ENCODE results near the gene RAB36. TPM values are rescaled to one million over a fixed set of nuclear protein-coding genes. Genes with fewer than 3 reads are reported as not detected.

RAB36 gene
- total RNA-seq, 1 experiment from 2014 or later = 4.1 TPM

GRCh38 chr22:23117891-23118646, 27.2 kb upstream of the RAB36 start:
- H3K4me1 ChIP-seq (ENCODE audit: control insufficient read depth, insufficient read depth, low read length) = no peaks in the 10 kb centered on the region
- TF ChIP-seq POLR2AphosphoS5 (IDR thresholded peaks at IDR 0.05; ENCODE audit: low read depth, low read length) = no peak
- TF ChIP-seq REST (IDR thresholded peaks at IDR 0.05; ENCODE audit: insufficient read depth in 1 of 2, low read depth in 2 of 2, low read length in 1 of 2) = no peak
- no peak for TF ChIP-seq SIN3A (IDR thresholded peaks at IDR 0.05; ENCODE audit: borderline replicate concordance, insufficient read depth, low read depth, low read length)
- no peak for TF ChIP-seq TCF7L2 (IDR thresholded peaks at IDR 0.05; ENCODE audit: low read depth, low read length)
- no peak for TF ChIP-seq CTCF (IDR thresholded peaks at IDR 0.05)
- H3K9me3 ChIP-seq (ENCODE audit: control insufficient read depth, insufficient read depth, low read depth, low read length) = no peaks in the 10 kb centered on the region
- ATAC-seq (no peak), DNase-seq (ENCODE audit: low read depth, low spot score) (no peak)
- in situ Hi-C loops (cut with HindIII; ENCODE audit: low pct_unique_long_range_greater_than_20kb, low sequenced_read_pairs) (no loop called here), intact Hi-C loops (cut with micrococcal nuclease; ENCODE audit: unreplicated experiment) (no loop called here)
- H3K36me3 ChIP-seq (ENCODE audit: control insufficient read depth, insufficient read depth, low read length) = no peaks in the 10 kb centered on the region
- BruUV-seq (replicated peaks) = no TSS peak
- POLR2A ChIA-PET = no interaction called here
- no peak overlapping the region for H3K27ac ChIP-seq (ENCODE audit: low read length)
- H3K27me3 ChIP-seq (ENCODE audit: control insufficient read depth, insufficient read depth, low read length) = no peaks in the 10 kb centered on the region
- CTCF ChIA-PET = no interaction called here
- H3K4me3 ChIP-seq (ENCODE audit: low read depth in 2 of 2, low read length in 2 of 2) = no peak overlapping the region

- Histone ChIP-seq H3K4me1 (ENCODE audit: control insufficient read depth, insufficient read depth, low read length) (no peaks in the 10 kb centered on the region), H3K4me3 (ENCODE audit: low read depth in 2 of 2, low read length in 2 of 2) (no peak overlapping the region), H3K36me3 (ENCODE audit: control insufficient read depth, insufficient read depth, low read length) (no peaks in the 10 kb centered on the region), H3K9me3 (ENCODE audit: control insufficient read depth, insufficient read depth, low read depth, low read length) (no peaks in the 10 kb centered on the region), H3K27ac (ENCODE audit: low read length) (no peak overlapping the region), H3K27me3 (ENCODE audit: control insufficient read depth, insufficient read depth, low read length) (no peaks in the 10 kb centered on the region)
- TF ChIP-seq TCF7L2 (IDR thresholded peaks at IDR 0.05; ENCODE audit: low read depth, low read length) (no peak), CTCF (IDR thresholded peaks at IDR 0.05) (no peak), REST (IDR thresholded peaks at IDR 0.05; ENCODE audit: insufficient read depth in 1 of 2, low read depth in 2 of 2, low read length in 1 of 2) (no peak), SIN3A (IDR thresholded peaks at IDR 0.05; ENCODE audit: borderline replicate concordance, insufficient read depth, low read depth, low read length) (no peak), POLR2AphosphoS5 (IDR thresholded peaks at IDR 0.05; ENCODE audit: low read depth, low read length) (no peak)
- no TSS peak for BruUV-seq (replicated peaks)
- in situ Hi-C loops (cut with HindIII; ENCODE audit: low pct_unique_long_range_greater_than_20kb, low sequenced_read_pairs) = no loop called here
- POLR2A ChIA-PET = no interaction called here
- DNase-seq (ENCODE audit: low read depth, low spot score) = no peak
- CTCF ChIA-PET = no interaction called here
- no peak for ATAC-seq
- intact Hi-C loops (cut with micrococcal nuclease; ENCODE audit: unreplicated experiment) = no loop called here
Measured at GRCh38 chr22:23118647-23119493, 26.4 kb upstream of the RAB36 start.

Data from Panc1 (cell line).